HG03354 (cell line): Measurements from ENCODE around the gene NFYA.

ENCODE experiments used
- ATAC-seq: cut with Tn5 transposase; IDR thresholded peaks from one replicate; pipeline ENCODE4 v1.9.1; 2021; ENCODE audit warnings: mild to moderate bottlenecking; ENCODE audit not compliant: unreplicated experiment, poor library complexity, severe bottlenecking

Gene NFYA

DNA sequence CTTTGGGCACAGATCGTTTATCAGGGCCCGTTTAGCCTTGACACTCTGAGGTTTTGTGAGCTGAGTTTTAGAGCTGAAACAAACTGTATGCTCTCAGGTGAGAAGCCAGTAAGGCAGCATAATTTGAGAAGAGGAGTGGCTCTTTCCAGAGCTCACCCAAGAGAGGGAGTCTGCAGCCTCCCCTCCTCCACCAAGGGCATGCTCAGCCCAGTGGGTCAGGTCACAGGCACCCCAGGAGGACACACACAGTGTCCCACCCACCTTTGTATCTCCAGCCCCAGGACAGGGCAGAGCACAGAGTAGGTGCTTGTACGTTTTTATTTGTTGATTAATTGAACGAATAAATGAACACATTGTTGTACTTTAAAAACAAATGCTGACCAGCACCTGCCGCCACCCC lies 27.1 kb upstream of the NFYA start:
- ATAC-seq = no peak

DNA sequence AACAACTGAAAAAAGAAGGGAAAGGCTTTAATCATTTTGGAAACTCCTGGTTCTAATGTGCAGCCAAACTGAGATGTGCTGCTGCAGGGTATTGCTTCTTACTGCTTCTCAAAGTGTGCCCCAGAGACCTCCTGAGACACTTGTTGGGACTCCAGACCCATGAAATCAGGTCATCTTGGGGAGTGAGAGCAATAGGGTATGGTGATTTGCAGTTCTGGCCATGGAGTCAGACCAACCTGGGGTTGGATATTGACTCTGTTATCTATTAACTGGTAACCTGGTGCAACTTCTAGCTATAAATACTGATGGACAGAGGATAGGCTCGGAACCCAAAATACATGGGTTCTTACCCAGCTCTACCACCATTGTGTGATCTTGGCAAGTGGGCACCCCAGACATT lies 26.7 kb upstream of the NFYA start:
- ATAC-seq = no peak

DNA sequence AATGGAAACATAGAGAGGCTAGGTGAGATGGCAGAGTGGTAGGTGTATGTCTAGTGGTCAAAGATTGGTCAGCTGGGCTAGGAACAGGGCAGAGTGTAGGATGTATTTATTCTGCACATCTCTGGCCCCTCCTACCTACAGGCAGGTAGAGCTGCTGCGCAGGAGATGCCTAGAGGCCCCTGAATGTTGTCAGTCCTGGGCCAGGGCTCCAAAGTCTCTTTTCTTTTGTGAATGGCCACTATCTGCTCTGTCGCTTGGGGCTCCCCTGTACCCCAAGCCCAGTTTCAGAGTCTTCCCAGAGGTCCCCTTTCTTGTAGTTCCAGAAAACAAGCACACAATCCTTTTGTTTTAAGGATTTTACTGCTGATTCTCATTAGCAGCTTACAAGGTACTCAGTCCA lies 25.5 kb upstream of the NFYA start:
- ATAC-seq = no peak

DNA sequence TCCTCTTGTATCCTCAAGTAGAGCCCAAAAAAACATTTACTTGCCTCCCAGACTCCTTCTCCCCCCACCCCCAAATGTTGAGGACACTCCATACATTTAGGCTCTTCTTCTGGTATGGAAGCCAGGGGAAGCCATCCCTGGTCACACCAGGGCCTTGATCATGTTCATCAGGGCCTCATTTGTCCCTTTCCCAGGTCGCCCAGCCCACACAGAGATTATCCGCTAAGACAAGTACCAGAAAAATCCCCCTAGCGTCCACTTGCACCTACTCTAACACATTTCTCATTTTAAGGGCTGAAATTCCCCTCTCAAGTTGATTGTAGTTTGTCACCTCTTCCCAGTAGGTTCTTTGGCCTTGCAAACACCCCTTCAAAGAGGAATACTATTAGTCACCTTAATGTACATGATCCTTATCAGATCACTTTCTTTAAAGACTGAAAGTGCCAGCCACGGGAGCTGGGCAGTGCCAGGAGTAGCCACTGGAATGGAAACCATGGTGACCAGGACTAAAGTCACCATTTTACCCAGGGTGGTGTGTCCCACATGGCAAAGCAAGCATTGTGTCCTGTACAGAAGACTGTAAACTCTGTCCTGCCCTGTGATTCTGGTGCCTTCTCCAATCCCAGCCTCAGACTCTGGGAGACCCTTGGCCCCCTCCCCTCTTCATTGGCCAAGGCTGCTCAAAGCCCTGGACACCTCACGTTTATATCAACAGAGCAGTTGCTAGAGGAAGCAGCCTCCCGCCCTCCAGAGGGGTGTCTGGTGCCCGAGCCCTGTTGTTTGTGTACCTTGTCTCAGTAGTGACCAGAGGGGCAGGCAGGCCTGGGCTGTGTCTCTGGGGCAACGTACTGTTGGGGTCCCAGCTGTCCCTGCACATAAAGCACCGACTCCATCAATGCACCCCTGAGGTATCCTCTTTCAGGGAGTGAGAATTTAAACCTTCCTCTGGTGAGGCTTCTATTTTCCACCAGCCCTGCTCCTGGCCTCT lies 24.7 kb upstream of the NFYA start:
- ATAC-seq = no peak

DNA sequence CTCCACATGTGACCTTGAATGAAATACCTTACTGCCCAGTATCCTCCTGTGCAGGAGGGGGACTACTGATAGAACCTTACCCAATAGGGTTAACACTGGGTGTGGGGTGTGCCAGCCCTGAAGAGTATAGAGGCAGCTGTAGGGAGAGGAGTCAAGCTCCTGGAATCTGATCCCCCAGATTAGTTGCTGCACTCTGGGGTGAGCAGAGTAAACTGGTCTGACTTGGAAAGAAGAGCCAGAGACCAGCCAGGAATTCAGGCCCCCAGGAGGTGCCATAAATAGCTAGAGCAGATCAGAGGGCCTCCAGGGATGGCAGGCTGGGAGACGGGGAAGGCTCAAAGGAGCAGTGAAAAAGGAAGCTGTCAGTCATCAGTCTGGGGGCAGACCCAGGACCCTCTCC lies 23.3 kb upstream of the NFYA start:
- ATAC-seq = no peak

DNA sequence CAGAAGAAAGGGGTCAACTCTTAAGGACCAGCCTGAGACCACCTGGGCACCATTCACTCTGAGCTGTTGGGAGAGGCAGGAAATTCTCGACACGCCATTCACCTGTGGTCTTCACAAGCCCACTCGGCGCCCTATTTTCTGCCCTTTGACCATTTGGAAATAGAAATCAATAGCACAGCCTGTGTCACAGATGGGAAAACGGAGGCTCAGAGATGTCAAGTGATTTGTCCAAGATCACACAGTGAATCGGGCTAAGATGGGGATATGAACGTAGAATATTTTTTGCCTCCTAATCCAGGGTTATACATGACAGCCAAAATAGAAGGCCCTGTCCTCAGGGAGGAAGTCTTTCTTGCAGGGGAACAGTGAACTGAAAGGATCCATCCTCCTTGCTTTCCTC lies 22.8 kb upstream of the NFYA start:
- no peak for ATAC-seq

DNA sequence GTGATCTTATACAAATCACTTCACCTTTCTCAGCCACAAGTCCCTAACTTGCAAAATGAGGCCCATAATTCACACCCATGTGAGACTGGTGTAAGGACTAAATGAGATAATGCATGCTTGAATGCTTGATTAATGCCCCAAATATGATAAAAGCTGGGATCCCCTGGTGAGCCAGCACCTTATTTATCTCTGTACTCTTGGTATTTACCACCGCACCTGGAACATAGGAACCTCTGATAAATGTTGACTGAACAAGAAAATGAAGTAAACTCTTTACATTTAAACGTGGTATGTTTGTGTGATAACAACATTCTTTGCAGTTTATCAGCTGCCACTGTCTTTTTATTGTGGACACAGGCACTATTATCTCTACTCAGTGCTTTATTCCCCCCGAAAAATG lies 22.2 kb upstream of the NFYA start:
- no peak for ATAC-seq

DNA sequence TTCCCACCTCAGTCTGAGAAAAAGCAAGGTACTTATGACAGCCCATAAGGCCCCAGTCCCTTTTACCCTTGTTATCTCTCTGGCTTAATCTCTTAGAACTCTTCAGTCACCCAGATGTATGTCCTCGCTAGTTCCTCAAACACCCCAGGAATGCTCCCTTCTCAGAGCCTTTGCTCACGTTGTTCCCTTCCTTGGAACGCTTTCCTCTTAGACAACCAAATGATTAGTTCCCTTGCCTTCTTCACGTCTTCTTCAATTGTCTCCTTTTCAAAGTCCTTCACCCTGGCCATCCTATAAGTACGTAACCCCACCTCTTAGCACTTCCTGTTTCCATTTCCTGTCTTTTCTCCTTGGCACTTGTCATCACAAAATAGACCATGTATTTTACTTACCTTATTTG lies 20.9 kb upstream of the NFYA start:
- no peak for ATAC-seq

DNA sequence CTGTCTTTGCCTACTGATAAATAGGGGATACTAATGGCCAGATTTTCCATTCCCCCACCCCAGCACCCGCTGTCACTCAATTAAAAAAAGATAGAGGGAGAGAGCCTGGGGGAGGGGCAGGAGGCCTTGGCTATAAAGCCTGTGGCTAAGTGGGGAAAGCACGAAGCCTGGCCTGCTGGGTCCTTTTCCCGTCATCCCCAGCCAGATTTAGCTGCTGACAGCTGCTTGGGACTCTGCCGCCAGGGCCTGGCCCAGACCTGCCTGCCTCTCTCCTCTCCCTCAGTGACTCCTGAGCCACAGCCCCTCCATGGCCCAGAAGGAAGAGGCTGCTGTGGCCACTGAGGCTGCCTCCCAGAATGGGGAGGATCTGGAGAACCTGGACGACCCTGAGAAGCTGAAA lies 19.7 kb upstream of the NFYA start, which contains the start of gene APOBEC2:
TSS of gene APOBEC2 (plus strand) at position 162 of the 400 bp plus-strand sequence. CDS start at position 308, 146 bp downstream.
- ATAC-seq = no peak

DNA sequence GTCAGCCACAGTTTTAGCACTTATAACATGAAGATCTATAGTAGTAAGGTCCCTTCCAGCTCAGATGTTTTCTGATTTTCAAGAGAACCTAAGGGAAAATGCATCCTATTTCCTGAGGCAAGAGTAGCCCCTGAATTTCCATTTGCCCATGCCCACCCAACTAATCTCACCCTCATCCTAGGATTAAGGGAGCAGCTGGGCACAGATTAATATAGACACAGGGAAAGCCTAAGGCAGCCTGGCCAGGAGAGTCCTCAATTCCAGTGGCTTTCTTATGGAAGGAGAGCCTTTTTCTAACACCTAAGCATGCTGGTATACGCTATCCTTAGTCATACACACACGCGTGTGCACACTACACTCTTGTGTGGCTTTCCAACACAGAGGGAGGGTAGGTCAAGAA lies 18.3 kb upstream of the NFYA start:
- no peak for ATAC-seq

DNA sequence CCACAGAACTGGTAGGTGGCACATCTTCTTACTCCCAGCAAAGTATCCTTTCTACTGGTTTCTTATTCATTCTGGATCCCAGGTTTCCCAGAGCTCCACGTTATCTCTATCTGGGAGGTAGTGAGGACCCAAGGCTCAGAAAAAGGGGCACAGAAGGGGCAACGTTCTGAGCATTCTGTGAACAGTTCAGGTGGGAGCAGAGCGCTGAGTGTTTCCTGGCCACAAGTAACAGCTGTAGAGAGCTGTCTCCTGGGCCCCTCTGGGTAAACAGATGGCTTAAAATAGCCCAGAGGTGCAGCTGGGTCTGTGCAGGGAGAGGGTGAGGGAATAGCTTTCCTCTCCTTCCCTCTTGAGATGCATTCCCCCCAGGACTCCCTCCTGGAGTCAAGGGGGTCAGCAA lies 17.6 kb upstream of the NFYA start:
- no peak for ATAC-seq

DNA sequence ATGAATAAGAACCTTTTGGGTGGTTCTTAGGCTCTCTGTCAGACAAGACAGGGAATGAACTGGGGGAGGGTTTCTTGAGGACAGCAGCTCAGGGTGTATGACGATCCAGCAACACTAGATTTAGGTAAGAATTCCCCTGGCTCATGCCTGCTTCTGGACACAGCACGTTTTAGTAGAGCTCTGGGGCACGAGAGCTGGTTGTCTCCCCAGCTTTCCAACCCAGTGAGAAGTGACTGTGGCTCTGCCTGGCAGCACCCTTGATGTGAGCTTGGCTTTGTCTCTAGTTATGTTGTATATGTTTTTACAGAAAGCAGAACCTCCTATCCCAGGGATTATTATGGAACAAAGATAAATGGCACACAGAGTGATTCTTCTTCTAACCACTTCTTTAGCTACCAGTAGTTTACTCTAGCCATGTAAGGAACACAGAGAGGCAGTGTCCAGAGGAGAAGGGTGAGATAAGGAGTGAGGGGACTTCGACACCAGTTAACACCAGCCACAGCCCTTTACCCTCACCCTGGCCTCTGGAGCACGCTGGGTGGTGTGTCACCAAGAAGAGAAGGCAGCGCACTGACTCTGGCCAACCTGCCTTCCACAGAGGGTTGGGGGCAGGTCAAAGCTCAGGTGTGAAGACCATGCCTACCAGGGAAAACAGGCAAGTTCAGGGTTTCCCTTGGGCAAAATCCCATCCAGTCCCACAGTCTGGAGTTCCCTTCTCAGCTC lies 15.8 kb upstream of the NFYA start:
- no peak for ATAC-seq

DNA sequence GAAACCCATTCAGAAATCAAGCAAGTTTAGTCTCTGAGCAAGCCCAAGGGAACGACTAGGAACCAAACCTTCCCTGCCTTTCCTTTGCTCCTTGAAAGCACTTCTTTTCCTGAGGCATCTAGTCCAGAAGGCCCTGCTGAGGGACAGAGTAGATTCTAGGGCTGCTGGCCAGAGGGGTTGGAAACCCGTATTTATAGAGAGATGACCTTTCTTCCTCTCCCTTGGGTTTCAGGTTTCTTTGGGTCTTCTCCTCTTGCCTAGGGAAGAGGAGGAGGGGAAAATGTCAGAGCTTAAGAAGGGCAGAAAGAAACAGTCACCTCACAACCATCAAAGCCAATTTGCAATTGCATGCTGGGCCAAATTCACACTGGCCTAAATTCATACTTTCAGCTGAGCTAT lies 14.0 kb upstream of the NFYA start:
- ATAC-seq = no peak

DNA sequence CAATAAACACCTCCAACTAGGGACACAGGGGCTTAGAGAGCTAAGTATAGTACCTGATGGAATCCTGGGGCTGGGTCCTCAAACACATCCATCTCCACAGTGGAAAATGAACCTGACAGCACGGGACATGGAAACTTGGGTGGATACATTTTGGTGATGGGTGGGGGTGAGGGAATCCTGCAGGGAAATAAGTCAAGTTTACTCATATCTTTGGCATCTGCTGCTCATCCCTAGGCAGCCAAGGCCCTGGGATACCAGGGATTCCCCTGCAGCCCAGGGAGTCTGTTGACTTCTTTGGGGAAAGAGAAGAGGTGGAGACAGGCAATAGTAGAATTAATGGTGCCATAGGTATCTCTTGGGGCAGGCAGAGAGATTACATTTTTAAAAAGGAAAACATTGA lies 13.2 kb upstream of the NFYA start:
- ATAC-seq = no peak

DNA sequence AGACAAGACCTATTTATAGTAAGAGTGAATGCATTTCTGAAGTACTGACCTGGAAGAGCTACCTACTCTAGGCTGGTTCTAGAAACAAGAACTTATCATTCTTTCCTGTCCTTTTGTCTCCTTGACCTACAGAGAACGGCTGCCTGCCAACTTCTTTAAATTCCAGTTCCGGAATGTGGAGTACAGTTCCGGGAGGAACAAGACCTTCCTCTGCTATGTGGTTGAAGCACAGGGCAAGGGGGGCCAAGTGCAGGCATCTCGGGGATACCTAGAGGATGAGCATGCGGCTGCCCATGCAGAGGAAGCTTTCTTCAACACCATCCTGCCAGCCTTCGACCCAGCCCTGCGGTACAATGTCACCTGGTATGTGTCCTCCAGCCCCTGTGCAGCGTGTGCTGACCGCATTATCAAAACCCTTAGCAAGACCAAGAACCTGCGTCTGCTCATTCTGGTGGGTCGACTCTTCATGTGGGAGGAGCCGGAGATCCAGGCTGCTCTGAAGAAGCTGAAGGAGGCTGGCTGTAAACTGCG lies 11.5 kb upstream of the NFYA start:
- ATAC-seq = no peak

DNA sequence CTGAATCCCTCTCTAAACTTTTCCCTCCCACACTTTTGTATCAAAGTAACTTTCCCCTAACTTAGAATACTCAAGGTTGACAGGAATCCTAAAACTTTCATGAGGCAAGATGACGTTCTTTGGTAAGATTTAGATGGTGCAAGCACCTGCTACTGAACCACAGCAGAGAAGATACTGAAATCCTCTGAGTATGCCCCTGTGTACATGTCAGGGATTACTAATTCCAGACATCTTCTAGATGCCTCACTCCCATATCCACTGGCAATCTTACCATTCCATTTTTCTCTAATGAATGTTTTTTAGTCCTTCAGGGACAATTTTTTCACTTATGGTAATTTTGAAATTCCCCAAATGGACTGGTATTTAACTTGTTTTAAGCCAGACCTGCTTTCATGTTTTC lies 10.7 kb upstream of the NFYA start:
- ATAC-seq = no peak

DNA sequence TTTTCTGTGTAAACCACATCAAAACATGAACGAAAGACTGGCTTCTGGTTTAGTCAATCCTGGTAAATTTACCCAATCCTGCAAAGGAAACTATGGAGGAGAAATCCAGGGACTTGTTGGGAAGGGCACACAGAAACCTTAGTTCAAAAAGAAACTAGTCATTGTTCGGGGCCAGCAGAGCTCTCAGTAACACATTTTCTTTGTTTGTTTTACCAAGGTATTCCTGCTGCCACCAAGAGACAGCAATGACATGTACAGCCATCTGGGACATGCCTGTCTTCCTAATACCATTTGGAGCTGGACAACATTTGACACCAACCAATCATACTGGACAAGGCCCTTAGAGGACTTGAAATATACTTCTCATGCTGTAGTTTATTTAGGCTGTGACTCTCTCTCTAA lies 8.9 kb upstream of the NFYA start:
- ATAC-seq = no peak

DNA sequence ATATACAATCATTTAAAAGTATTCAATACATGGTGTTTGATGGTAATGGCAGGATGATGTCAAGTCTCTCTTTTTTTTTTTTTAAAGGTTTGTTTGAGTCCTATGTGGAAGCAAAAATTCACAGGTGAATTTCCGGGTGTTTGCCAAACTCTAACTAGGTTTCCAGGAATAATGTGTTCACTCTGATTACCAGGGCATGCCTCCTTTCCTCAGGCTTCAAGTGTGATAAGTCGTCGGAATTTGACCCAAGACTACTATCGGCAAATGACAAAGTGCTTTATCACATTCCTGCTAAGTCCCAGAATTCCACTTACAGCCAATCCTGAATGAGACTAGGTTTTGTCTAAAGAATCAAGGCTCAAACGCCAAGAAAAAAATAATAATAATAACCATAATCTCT lies 7.9 kb upstream of the NFYA start:
- ATAC-seq = no peak

DNA sequence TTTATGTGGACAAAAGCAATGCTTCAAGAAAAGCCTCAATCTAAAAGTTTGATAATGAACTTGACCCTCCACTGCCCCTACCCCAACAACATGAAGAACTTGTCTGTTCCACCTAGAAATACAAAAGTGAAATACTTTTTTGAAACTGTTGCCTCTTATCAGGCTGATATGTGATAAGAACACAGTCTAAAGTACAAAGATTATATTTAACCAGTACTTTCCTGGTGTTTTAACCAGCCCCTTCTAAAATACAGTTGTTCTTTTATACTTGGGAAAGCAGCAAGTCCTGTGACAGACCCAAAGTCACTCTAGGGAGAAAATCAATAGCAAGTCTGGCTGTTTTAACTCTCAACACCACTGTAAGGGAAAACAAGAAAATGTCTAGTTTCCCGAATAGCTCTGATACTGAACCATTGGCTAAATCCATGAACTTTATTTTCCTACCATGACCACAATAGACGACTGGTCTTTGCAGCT lies 7.2 kb upstream of the NFYA start:
- no peak for ATAC-seq

DNA sequence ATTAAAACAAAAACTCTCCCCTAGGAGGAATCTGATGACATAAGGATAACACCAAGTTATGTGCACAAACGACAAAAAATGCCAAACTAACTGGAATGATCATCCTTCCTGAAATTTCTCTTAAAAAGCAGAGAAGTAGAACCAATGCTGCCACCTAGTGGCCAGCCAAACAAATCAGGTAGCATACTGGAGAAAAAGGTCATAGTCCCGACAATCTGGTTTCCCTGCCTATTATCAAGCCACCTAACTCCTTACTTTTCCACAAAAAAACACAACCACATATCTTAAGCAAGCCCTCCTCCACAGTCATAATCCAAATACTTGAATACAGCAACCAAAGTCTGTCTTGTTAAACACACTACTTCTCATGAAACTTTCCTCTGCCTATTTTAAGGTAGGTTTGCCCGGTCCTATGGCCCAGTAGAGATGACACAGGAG lies 5.9 kb upstream of the NFYA start:
- no peak for ATAC-seq

DNA sequence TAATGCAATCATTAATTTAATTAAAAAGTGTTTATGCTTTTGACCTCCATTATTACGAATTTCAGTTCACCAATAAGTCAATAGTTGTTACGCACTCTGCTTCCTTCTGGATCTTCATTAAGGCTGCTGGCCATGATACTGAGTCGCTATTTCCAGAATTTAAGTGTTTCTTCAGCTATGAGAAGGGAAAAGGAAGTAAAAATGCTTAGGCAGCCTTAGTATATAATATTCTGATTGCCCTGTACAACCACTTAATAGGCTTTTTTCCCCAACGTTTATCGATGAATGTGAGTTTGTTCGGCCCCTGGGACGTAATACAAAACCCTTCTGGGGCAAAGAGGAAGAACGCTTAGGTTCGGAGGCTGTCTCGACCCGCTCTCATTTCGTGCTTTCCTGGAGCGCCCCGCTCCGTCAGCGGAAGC lies 1.3 kb upstream of the NFYA start:
- ATAC-seq = no peak
